MM.1S (cell line): Measurements from ENCODE around the gene CERT1.

Experiments used
- DNase-seq: peaks from one replicate; pipeline ENCODE4 v3.0.0-alpha.2; 2015
- H2AFZ ChIP-seq: fragments of 300-600 bp; sonication (generic); 2 replicates; pipeline ENCODE4 v1.6.0; 2016; ENCODE audit warnings: antibody characterized with exemption, low read length
- H3F3A ChIP-seq: fragments of 300-600 bp; sonication (generic); 2 replicates; pipeline ENCODE4 v1.6.1; 2016; ENCODE audit warnings: mild to moderate bottlenecking, antibody characterized with exemption, low read length, moderate library complexity, mixed read lengths; ENCODE audit not compliant: insufficient read depth
- H3K27ac ChIP-seq: fragments of 300-600 bp; sonication (generic); 2 replicates; pipeline ENCODE4 v1.5.1; 2016; ENCODE audit warnings: mild to moderate bottlenecking, low read length
- H3K27me3 ChIP-seq: fragments of 300-600 bp; sonication (generic); replicated peaks from 2 replicates; pipeline ENCODE4 v1.6.0; 2016; ENCODE audit warnings: low read length; ENCODE audit not compliant: insufficient read depth
- H3K36me3 ChIP-seq: fragments of 300-600 bp; sonication (generic); replicated peaks from 2 replicates; pipeline ENCODE4 v1.6.1; 2016; ENCODE audit warnings: mild to moderate bottlenecking, low read length, mixed read lengths; ENCODE audit not compliant: insufficient read depth
- H3K4me1 ChIP-seq: fragments of 300-600 bp; sonication (generic); 2 replicates; pipeline ENCODE4 v1.6.1; 2016; ENCODE audit warnings: low read length, mixed read lengths
- H3K4me2 ChIP-seq: fragments of 300-600 bp; sonication (generic); 2 replicates; pipeline ENCODE4 v1.6.0; 2016; ENCODE audit warnings: low read depth, low read length
- H3K4me3 ChIP-seq: fragments of 300-600 bp; sonication (generic); 2 replicates; pipeline ENCODE4 v1.5.1; 2016; ENCODE audit warnings: low read length, mixed read lengths
- H3K79me2 ChIP-seq: fragments of 300-600 bp; sonication (generic); 2 replicates; pipeline ENCODE4 v1.6.1; 2016; ENCODE audit warnings: mixed run types, low read length, mixed read lengths
- H3K9ac ChIP-seq: fragments of 300-600 bp; sonication (generic); 2 replicates; pipeline ENCODE4 v1.6.1; 2016; ENCODE audit warnings: low read length, mixed read lengths
- H3K9me2 ChIP-seq: fragments of 300-600 bp; sonication (generic); replicated peaks from 2 replicates; pipeline ENCODE4 v1.6.1; 2016; ENCODE audit warnings: mild to moderate bottlenecking, low read length, mixed read lengths; ENCODE audit not compliant: insufficient read depth
- H3K9me3 ChIP-seq: fragments of 300-600 bp; sonication (generic); replicated peaks from 2 replicates; pipeline ENCODE4 v1.6.1; 2016; ENCODE audit warnings: mild to moderate bottlenecking, low read length, mixed read lengths; ENCODE audit not compliant: insufficient read depth
- H4K20me1 ChIP-seq: fragments of 300-600 bp; sonication (generic); 2 replicates; pipeline ENCODE4 v1.6.1; 2016; ENCODE audit warnings: mild to moderate bottlenecking, low read length, moderate library complexity, mixed read lengths; ENCODE audit not compliant: insufficient read depth
- CTCF ChIP-seq: fragments of 300-600 bp; sonication (generic); IDR thresholded peaks from 2 replicates; pipeline ENCODE4 v1.5.1; 2016; ENCODE audit warnings: antibody characterized with exemption, low read length, mixed read lengths
- EZH2 ChIP-seq: fragments of 300-600 bp; sonication (generic); optimal IDR thresholded peaks from 2 replicates; pipeline ENCODE3; 2017; ENCODE audit warnings: low read depth, mild to moderate bottlenecking, antibody characterized with exemption, low read length, mixed read lengths
- EZH2phosphoT487 ChIP-seq: fragments of 300-600 bp; sonication (generic); IDR thresholded peaks from 2 replicates; pipeline ENCODE4 v1.6.1; 2018; ENCODE audit warnings: antibody characterized with exemption, low read length

CERT1 gene

GRCh38 chr5:75466006-75466716, 45.3 kb downstream of the CERT1 start:
- DNase-seq: no peak
- Histone ChIP-seq H4K20me1 (no peaks in the 10 kb centered on the region; the same call in 1 of the 2 replicates), H3K9ac (no peak overlapping the region), H3K27ac (no peak overlapping the region), H2AFZ (no peak overlapping the region), H3K4me3 (no peak overlapping the region), H3F3A (no peaks in the 10 kb centered on the region), H3K27me3 (no peaks in the 10 kb centered on the region), H3K9me3 (no peaks in the 10 kb centered on the region), H3K9me2 (no peaks in the 10 kb centered on the region), H3K79me2 (peaks cover 72% of the 10 kb centered on the region), H3K36me3 (no peaks in the 10 kb centered on the region), H3K4me1 (peaks cover 10% of the 10 kb centered on the region), H3K4me2 (no peak overlapping the region)
- TF ChIP-seq EZH2phosphoT487: no peak
- no peak for TF ChIP-seq EZH2
- TF ChIP-seq CTCF: no peak

DNA sequence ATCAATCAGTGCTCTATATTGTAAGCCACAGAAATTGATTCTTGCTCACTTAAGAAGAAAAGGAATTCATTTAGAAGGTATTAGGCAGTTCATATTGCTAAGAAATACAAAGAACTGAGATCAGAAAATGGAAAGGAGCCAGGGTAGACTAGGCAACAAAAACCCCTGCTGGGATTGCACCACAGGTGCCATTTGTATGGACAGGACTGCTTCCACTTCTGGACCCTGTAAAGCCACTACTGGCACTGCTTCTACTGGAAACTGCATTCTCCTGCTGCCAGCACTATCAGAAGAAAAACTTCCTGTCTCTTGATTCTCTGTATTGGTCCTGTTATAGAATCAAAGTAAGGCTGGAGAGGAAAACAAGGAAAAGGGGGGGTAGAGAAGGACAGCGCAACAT, 45.9 kb downstream of the CERT1 start:
- Histone ChIP-seq H3K27me3 (no peaks in the 10 kb centered on the region), H3K36me3 (no peaks in the 10 kb centered on the region), H3K9ac (no peak overlapping the region), H3K9me3 (no peaks in the 10 kb centered on the region), H3F3A (no peaks in the 10 kb centered on the region), H3K9me2 (no peaks in the 10 kb centered on the region), H3K4me2 (no peak overlapping the region), H3K27ac (no peak overlapping the region), H4K20me1 (no peaks in the 10 kb centered on the region; the same call in 1 of the 2 replicates), H3K4me3 (no peak overlapping the region), H2AFZ (no peak overlapping the region), H3K4me1 (peaks cover 10% of the 10 kb centered on the region), H3K79me2 (peaks cover 68% of the 10 kb centered on the region)
- DNase-seq: no peak
- TF ChIP-seq EZH2: no peak
- TF ChIP-seq CTCF: no peak
- TF ChIP-seq EZH2phosphoT487: no peak

DNA sequence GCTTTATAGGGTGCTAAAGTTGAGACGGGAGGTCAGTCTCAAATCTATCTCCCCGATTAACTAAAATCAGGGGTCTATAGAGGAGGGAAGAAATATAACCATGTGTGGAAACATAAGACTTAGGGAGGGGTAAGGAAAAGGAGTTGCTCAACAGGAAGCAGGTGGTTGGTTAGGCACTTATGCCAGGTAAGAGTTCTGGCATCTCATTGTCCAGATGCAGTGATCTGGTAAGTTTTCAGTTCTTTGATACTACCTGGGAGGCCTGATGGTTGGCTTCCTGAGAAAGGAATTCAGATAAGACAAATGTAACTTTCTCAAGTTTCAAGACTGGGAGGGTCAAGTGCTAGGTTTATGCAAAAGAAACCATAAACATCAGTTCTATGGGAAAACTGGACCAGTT, 47.7 kb downstream of the CERT1 start:
- TF ChIP-seq EZH2 (no peak), EZH2phosphoT487 (no peak), CTCF (no peak)
- H3K9me3 ChIP-seq: no peaks in the 10 kb centered on the region
- H3K79me2 ChIP-seq: peaks cover 59% of the 10 kb centered on the region
- no peak for DNase-seq
- peaks cover 10% of the 10 kb centered on the region for H3K4me1 ChIP-seq
- no peaks in the 10 kb centered on the region for H3F3A ChIP-seq
- no peak overlapping the region for H3K4me2 ChIP-seq
- H3K36me3 ChIP-seq: no peaks in the 10 kb centered on the region
- no peak overlapping the region for H3K27ac ChIP-seq
- H3K4me3 ChIP-seq: no peak overlapping the region
- H3K27me3 ChIP-seq: no peaks in the 10 kb centered on the region
- no peak overlapping the region for H2AFZ ChIP-seq
- H3K9ac ChIP-seq: no peak overlapping the region
- no peaks in the 10 kb centered on the region for H3K9me2 ChIP-seq
- no peaks in the 10 kb centered on the region; the same call in 1 of the 2 replicates for H4K20me1 ChIP-seq
